ENCODE data around the gene WDR90.
"Not testable (repeated sequence)": the region's sequence is repeated elsewhere in the genome, so short reads cannot be mapped to it uniquely, and the experiment has no call there.

The WDR90 gene

DNA sequence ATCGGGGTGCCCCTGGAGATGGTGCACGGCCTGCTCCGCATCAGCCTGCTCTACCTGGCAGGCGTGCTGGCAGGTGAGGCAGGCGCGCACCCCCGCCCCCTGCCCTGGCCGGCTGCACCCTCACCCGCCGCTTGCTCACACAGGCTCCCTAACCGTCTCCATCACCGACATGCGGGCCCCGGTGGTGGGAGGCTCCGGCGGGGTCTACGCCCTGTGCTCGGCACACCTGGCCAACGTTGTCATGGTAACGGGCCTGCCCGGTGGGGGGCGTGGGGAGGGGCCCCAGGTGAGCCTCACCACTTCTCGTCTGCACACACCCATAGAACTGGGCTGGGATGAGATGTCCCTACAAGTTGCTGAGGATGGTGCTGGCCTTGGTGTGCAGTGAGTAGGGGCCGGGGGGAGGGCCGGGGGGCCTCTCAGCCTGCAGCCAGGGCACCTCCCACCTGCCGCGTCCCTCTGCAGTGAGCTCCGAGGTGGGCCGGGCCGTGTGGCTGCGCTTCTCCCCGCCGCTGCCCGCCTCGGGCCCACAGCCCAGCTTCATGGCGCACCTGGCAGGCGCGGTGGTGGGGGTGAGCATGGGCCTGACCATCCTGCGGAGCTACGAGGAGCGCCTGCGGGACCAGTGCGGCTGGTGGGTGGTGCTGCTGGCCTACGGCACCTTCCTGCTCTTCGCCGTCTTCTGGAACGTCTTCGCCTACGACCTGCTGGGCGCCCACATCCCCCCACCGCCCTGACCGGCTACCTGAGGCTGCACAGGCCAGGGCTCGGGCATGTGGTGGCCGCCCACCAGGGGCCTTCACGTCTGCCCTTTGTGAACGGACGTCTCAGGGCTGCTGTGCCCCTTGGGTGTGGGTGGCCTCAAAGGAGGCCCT, 28.4 kb downstream of the WDR90 start:
- DNase-seq: no peak

DNA sequence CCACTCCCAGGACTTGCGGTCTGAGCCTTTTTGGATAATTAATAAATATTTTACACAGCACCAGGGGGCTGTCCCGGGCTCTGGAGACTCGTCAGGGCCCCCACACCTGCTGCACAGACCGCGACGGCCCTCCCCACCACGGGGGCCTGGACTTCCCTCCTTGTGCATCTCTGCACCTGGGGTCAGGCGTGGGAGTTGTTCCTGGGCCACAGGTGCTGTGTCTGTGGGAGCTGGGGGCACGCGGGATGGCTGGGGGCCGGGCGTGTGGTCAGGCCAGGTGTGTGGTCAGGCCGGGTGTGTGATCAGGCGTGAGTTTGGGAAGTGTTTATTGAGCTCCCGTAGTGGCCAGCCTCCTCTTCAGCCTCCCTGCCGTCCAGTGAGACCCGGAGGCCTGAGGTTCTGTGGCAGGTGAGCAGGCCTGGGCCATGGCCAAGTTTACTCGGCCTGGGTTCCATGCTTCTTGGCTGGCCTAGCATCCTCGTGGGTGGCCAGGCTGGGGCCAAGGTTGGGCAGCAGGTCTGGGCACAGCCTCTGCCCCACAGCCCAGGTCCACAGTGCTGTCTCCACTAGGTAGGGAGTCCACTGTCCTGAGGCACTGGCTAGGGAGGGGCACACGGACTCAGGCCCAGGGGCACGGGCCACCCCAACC, 29.2 kb downstream of the WDR90 start:
- no peak for DNase-seq

DNA sequence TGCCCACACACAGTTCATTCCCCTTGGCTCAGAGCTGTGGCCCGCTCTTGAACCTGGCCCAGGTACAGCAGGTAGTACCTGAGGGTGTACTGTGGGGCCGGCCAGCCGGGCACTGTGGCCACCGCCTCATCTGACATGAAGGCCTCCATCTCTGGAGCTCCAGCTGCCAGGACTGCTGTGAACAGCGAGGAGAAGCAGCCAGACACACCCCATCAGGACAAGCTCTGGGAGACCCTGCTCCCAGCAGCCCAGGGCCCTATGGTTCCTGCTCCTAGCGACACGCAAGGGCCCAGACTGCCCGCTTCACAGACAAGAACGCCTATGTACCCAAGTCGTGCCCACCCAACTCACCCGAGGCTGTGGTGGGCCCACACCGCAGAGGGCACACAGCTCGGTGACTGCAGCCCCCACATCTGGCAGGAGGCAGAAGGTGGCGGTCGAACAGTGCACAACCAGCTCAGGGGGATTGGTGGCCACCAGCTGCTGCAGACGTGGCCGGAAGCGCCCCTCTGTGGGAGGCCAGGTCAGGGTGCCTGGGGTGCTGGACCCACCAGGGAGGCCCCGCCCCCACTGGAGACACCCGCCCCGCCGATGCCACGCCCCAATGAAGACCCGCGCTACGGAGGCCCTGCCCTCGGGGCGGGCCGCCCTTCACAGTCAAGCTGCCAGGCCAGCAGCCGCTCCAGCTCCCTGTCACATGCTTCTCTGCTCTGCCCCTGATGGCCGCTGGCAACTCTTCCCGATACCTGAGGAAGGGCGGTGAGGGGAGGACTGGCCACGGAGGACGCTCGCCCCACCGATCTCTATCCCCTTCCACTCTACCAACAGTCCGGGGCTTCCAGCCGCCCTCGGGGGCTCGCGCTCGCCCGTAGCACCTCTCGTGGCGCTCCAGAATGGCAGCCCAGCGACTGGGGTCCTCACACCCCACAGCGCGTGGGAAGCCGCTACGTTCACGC, 30.0 kb downstream of the WDR90 start:
- DNase-seq: peak; percentile 45

GRCh38 chr16:679814-680624, 30.9 kb downstream of the WDR90 start, which contains the start of gene STUB1:
STUB1 (plus strand) TSS chr16:680410; CDS start chr16:680526, 116 bp downstream.
- DNase-seq: peak; percentile 94

DNA sequence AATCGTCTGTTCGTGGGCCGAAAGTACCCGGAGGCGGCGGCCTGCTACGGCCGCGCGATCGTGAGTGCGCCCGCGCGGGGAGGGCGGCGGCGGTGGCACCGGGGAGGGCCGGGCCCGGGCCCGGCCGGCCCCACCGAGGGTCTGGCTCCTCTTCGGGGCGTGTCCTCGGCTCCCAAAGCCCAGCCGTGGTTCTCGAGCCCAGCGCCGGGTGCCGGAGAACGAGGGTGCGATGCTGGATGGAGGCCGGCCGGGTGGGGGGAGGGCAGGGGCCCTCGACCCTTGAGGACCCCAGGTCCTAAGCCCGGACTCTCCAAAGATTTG, 31.4 kb downstream of the WDR90 start:
- no peak for DNase-seq

DNA sequence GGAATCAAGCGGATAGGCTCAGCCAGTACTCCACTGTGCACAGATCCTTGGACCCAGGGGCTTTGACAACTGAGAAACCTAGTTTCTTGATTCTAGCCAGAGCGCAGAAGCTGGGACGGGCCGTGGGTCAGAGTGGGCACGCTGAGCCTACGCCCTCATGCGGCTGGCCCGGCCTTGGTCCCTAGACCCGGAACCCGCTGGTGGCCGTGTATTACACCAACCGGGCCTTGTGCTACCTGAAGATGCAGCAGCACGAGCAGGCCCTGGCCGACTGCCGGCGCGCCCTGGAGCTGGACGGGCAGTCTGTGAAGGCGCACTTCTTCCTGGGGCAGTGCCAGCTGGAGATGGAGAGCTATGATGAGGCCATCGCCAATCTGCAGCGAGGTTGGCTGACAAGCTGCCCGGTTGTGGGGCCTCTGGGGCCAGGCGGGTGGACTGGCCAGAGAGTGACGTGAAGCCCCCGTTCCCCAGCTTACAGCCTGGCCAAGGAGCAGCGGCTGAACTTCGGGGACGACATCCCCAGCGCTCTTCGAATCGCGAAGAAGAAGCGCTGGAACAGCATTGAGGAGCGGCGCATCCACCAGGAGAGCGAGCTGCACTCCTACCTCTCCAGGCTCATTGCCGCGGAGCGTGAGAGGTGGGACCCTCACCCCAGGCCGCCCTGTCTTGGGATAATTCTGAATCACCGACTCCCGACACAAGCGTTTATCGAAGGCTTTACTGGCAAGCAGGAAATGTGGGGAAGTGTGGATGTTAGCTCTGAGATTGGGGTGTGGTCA, 32.0 kb downstream of the WDR90 start:
- peak; percentile 49 for DNase-seq

GRCh38 chr16:681746-682427, 32.7 kb downstream of the WDR90 start:
- no peak for DNase-seq

DNA sequence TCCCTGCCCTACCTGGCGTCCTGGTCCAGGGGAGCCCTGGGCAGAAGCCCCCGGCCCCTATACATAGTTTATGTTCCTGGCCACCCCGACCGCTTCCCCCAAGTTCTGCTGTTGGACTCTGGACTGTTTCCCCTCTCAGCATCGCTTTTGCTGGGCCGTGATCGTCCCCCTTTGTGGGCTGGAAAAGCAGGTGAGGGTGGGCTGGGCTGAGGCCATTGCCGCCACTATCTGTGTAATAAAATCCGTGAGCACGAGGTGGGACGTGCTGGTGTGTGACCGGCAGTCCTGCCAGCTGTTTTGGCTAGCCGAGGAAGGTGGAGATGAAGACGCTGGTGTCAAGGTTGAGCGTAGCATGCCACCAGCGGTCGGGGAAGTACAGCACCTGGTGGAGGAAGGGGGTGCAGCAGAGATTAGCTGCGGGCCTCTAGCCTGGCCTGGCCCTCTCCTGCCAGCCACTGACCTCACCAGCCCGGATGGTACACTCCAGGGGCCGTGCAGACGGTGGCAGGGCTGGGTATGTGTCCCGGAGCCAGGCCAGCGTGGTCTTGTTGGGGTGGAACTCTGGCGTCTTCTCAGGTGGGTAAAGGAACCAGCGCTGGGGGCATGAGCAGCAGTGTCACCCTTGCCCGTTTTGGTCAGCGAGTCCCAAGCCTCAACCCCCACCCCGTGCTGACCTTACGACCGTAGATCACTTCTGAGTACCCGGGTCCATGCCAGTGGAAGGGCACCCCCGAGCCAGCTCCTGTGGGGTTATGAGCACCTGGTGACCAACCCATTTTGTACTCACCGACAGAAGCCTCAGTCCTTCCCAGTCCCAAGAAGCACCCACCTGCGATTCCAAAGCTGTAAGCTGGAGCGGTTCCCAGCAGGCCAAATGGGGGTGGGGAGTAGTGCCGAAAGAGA, 33.6 kb downstream of the WDR90 start:
- DNase-seq: no peak

- DNase-seq: no peak
Observed at GRCh38 chr16:683396-684070, 34.4 kb downstream of the WDR90 start.

GRCh38 chr16:684071-684794, 35.1 kb downstream of the WDR90 start, which contains the start of gene JMJD8:
JMJD8 (minus strand) TSS chr16:684334; CDS start chr16:684319, 15 bp downstream.
- peak; percentile 98 for DNase-seq

- no peak for DNase-seq
Observed at GRCh38 chr16:684961-685696, 36.0 kb downstream of the WDR90 start.

DNA sequence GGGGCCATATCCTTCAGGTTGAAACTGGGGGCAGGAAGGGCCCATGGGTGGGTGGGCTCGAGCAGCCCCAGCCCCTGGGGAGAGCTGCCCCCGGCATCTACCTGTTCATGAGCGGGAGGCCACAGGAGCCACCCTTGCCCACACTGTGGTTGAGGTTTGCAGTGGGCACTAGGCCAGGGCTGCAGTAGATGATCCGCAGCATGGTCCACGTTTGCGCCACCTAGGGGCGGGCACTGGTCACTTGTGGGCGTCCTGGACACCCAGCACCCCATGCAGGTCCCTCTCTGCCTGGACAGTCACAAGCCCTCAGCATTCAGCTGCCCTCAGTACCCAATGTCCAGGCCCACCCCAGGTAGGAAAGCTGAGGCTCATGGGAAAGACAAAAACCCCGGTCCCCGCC, 36.8 kb downstream of the WDR90 start:
- peak; percentile 43 for DNase-seq

DNA sequence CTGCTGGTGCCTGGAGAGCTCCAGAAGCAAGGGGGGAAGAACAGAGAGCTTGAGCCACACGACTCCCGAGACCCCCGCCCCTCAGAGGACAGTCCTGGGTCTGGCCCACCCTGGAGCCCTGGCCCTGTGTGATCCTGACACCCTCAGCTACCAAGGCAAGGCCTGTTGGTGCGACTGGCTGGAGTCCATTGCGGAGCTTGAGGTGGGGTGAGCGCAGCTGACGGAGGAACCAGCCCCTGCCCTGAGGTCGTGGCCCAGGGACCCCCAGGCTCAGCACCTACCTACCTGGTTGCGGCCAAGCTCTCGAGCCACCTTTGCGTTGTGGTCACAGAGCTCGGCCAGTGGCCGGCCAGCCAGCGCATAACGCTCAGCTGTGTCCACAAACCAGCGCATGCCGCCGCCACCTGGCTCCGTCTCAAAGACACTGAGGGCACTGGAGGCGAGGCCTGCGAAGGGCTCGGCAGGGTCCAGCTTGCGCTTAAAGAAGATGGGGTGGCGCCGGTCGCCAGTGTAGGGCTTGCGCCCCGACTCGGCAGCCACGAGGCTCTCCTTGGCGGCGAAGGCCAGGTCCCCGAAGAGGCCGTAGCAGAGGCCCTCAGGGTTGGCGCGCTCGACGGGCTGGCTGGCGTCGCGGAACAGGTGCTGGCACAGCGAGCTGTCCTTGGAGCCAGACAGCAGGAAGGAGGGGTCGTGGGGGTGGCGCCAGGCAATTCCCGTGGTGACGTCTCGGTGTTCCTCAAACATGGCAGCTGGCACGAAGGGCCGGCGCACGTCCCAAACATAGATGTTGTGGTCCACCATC, 37.5 kb downstream of the WDR90 start:
- no peak for DNase-seq

GRCh38 chr16:687499-687898, 38.3 kb downstream of the WDR90 start:
- DNase-seq: no peak

DNA sequence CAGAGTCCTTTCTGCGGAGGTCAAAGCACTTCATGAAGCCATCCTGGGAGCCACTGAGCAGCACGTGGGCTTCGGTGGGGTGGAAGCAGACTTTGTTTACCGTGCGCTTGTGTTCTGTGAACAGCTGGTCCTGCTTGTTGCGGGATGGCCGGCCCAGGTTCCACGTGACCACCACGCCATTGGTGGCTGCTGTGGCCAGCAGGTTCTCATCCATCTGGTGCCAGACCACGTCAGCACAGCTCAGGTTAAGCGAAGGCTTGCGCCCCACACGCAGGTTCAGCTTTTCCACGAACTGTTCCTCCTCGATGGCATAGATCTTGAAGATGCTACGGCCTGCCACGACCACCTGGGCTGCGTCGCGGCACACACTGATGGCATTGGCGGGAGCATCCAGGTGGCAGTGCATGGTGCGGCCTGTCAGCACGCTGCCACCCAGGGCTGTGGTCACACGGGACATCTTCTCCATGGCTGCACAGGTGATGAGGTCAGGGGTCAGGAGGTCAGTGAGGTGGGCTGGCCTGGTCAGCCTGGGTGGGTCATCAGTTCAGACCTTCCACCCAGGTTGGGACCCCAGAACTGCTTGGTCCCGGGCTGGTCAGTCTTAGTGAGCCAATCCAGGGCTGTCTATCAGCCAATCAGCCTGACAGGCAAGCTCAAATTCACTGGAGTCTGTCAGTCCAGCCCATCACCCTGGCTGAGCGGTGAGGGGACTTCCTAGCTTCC, 40.2 kb downstream of the WDR90 start:
- DNase-seq: no peak

DNA sequence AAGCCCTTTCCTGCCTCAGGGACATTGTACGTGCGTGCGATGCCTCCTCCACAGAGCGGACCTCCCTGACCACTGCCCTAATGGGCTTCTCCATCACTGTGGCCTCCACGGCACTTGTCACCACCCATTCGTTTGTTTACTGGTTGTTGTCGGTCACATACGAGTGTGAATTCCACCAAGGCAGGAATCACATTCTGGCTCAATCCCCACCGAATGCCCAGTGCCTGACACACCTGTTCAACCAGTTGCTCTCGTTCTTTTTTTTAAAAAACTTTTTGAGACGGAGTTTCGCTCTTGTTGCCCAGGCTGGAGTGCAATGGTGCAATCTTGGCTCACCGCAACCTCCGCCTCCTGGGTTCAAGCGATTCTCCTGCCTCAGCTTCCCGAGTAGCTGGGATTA, 42.1 kb downstream of the WDR90 start:
- DNase-seq: not testable (repeated sequence)
